Epidermal melanocyte (primary cell): ENCODE measurements around the gene NKTR.
"Not testable (repeated sequence)": the region's sequence is repeated elsewhere in the genome, so short reads cannot be mapped to it uniquely, and the experiment has no call there.

Experiments used
- DNase-seq: peaks from one replicate; pipeline ENCODE4 v3.0.0; 2011; ENCODE audit warnings: low spot score; ENCODE audit not compliant: insufficient read length

The NKTR gene

DNA sequence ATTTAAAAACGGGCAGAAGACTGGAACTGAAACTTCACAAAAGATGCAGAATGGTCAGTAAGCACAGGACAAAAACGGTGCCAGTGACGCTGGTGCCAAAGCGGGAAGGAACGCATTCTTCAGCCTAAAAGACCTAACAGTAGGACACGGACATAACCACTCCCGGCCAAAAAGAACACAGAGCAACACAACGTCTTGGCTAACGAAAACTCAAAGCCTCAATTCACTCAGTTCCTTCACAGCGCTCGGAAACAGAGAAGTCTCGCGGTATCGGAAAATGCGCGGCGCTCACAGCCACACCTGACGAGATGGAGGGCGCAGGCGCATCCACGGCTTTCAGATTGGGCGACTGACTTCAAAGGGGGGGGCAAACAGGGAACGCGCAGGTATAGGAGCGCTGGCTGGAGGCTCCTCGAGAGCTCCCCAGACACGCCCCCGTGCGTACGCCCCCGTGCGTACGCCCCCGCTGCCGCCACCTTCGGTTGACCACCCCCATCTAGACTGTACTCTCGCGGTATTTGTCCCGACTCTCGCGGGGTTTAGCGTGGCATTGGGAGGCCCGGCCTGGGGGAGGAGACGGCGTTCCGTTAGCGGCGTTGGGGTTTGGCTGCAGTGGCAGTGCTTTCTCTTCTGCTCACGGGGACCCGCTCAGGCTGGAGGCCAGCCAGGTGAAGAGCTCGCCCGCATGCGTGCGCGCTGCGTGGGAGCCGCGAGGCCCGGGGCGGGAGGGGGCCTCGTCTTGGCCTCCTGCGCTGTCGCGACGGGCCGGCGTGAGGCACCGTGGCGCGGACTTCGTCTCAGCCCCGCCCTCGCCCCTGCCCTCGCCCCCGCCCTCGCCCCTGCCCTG lies at the start of gene NKTR:
NKTR (plus strand) TSS at position 576 of the 847 bp plus-strand sequence. CDS start 321 bp downstream, outside the sequence.
- peak; percentile 67 for DNase-seq

DNA sequence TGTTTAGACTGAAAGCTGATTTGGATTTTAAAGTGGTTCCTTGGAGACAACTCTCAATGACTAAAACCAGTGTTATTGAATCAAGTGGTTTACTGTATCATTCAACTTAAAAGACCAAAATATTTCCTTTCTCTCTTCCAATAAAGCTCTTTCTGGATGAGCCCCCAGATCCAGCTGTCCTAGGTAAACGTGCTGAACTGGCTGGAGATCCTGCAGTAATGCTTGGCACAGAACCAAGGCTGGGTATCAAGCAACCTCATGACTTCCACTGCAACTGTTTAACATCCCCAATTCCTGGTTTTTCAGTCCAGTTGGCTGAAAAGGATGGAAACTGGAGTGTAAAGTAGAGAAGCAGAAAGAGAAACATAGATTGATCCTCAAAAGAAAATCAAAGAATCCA lies 47.7 kb upstream of the NKTR start:
- DNase-seq = no peak

DNA sequence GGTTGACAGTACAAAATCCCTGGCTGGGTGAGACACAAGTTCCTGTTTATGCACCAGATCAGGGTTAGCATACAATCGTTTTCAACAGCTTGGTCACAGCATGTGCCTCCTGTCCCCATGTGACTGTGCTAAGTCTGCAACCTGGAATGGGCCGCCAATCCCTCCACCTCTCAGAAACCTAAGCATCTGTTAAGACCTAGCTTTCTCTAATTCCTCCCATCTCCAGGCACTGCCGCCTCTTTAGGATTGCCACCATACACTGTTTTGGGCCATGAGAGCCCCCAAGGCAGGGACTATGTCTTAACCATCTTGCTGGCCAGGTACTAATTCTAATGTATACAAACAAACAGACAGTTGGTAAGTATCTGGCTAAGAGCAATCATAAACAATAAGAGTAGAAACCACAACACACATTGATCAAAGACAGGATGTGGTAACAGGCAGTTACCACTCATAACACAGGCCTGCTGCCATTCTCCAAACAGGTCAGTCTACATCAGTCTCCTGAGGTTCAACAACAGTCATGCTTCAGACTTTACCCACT lies 44.3 kb upstream of the NKTR start:
- DNase-seq = no peak

DNA sequence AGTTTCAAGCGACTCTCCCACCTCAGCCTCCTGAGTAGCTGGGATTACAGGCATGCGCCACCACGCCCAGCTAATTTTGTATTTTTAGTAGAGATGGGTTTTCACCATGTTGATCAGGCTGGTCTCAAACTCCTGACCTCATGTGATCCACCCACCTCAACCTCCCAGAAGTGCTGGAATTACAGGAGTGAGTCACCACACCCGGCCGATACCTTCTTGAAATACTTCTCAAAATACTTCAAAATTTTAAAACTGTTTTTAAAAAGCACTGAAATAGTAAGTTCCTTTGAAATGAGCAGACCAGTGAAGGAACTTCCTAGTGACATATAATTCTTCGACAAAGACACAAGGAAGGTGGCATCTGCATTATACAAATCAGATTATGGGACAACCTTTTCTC lies 43.7 kb upstream of the NKTR start:
- DNase-seq = not testable (repeated sequence)

DNA sequence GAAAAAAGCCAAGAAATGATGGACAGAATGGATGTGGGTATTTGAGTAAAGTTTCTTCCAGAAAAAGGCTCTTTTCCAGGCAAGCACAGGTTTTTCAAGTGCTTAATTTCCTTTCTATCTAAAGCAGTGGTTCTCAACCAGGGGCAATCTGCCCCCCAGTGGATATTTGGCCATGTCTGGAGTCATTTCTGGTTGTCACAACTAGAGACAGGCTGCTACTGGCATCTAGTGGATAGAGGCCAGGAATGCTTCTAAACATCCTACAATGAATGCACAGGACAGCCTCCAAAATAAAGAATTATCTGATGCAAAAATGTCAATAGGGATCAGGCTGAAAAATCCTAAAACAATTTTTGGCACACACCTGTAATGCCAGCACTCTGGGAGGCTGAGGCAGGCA lies 42.6 kb upstream of the NKTR start:
- DNase-seq = no peak

DNA sequence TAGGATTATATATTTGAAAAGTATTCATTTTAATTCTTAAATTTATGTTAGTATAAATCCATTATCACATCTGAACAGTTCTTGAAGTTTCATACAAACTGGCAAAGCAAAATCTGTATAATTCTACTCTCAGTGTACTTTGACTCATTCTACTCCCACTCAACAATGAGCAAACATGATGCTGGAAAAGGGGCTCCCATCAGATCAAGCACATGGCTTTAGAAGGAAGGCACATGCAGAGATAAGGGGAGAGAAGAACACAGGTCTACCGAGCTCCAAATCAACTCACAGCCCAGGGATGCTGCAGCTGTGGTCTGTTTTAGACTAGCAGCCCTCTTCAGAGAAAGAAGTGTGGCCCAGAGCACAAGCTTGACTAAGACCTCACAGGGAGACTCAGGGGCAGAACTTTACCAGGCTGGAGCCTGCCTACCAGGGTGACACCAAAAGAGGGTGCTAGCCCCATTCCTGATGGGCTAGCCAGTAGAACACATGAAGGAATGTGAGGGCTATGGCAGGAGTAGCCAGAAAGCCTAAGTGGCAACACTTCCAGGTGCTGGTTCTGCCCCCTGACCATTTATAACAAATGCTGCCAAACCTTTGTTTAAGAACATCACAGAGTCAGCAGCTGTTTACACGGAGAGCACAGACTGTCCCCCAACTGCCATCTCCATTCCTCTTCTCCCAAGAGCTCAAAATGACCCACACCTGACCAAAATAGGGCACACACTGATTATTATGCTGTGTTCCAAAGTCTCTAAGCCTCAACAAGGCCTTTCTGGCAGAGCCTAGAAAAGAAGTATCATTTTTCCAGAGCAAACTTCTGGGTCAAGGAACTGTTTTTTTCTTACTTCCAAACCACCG lies 38.2 kb upstream of the NKTR start:
- no peak for DNase-seq

DNA sequence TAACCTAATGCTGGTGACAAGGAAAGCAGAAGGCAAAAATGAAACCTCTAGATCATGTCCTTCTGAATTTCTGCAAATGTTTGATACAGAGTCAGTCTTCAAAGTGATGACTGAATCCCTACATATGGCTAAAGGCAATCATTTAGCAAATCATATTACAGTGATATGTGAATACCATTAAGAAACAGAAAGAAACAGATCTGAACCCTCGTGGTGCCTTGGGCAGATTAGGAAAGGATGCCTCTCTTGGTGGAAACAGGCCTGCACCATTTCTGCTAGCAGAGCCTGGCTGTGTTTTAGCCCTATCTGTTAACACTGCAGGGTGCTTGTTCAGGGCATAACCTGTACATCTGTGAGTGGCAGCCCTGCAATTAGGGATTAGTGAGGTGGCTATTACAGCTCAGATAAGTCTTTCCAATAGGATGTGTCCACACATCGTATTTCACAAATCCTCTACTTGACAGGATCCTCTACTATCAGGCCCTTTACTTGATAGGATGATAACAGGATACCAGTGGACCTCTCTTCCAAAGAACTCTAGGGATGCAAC lies 30.8 kb upstream of the NKTR start:
- no peak for DNase-seq

DNA sequence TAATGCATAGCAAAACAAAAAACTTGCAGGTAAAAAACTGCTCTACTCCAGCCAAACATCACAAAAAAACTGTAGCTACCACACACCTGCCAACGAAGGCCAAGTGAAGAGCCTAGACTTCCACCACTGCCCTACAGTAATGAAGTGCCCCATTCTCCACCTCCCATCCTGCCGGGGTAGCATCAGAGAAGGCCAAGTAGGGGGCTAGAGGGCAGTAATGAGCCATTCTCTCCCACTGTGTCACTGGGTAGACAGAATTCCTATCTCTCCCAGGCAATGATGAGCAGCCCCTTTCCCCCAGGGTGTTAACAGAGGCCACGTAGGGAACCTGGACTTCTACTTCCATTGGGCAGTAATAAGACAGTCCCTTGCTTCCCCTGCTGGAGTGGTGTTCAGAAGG lies 28.2 kb upstream of the NKTR start:
- DNase-seq = no peak

DNA sequence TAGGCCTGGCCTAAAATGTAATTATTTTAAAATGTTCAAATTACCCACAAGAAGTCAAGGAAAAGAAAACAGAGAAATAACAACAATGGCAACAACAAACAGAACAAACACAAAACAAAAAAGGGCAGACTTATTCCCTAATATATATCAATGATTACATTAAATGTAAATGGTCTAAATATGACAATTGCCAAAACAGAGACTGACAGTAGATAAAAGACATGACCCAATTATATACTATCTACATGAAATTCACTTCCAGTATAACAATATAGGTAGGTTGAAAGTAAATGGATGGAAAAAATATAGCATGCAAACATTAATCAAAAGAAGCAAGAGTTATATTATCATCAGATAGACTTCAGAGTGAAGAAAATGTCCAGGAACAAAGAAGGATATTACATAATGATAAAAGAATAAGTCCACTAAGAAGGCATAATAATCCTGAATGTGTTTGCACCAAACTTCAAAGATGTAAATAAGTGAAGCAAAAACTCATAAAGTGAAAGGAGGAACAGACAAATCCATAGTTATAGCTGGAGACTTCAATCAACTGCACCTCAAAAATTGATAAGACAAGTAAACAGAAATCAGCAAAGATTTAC lies 25.2 kb upstream of the NKTR start:
- no peak for DNase-seq

DNA sequence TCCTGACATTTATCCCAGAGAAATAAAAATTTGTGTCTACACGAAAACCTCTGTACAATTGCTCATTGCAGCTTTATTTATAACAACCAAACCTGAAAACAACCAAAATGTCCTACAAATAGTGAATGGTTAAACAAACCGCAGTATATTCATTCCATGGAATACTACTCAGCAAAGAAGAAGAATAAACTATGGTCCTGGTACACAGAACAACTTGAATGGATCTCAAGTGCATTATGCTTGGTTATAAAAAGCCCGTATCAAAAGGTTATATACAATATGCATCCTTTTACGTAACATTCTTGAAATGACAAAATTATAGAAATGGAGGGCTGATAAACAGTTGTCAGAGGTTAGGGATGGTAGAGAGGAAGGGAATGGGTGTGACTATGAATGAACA lies 22.4 kb upstream of the NKTR start:
- no peak for DNase-seq

DNA sequence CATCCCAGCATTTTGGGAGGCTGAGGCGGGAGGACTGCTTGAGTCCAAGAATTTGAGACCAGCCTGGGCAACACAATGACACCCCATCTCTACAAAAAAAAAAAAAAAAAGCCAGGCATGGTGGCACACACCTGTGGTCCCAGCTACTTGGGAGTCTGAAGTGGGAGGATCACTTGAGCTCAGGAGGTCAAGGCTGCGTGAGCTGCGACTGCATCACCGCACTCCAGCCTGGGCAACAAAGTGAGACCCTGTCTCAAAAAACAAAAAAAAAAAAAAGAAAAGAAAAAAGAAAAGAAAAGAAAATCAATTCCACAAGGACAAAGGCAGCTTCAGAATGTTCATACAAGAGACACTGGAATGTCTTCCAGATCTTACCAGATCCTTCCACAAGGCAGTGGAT lies 21.1 kb upstream of the NKTR start:
- DNase-seq = not testable (repeated sequence)

DNA sequence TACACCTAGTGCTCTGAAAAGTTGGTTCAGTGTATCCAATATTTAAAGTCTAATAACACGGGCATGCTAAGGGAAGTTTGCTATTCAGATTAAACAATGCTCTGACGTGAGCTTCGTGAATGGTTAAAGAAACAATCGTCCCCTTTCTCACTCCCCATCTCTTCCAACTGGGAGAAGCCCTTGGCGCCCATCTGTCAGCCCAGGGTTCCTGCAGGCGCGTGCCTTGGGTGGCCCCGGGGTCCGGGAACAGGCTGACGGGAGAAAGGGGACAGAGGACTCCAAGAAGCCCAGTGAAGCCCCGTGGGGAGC lies 19.1 kb upstream of the NKTR start:
- no peak for DNase-seq

DNA sequence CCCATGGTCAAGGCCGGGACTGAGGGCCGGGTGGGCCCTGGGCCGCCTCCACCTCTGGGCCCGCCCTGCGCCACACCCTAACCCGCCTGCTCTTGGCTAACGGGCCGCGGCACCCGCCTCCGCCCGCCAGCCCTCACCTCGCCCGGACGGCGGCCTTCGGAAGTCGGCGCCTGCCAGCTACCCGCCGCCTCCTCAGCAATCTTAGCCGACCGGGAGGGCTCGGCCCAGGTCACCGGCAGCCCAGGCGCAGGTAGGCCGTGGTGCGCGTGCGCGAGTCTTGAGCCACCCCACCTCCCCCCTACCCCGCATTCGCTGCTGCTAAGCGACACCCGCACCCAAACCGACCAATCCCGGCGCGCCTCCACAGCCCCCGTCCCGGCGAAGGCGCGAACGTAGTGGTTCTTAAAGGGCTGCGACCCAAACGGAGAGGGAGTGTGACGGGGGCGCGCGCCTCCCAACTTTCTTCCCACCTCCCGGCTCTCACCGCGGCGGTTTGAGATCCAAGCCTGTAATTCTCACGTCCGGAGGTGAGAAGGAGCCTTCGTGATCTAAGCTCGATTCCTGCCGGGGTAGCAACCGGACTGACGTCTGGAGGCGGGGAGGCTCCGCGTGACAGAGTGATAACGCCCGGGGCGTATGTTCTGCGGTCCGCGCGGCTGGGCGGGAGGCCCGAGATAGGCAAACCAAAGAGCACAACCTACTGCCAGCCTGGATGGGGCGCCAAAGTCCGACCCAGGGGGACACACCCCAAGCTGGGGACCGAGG lies 18.6 kb upstream of the NKTR start, which contains the start of gene SEC22C:
SEC22C (minus strand) TSS at position 259 of the 765 bp plus-strand sequence. CDS start 12,921 bp downstream, outside the sequence.
- peak; percentile 98 for DNase-seq

DNA sequence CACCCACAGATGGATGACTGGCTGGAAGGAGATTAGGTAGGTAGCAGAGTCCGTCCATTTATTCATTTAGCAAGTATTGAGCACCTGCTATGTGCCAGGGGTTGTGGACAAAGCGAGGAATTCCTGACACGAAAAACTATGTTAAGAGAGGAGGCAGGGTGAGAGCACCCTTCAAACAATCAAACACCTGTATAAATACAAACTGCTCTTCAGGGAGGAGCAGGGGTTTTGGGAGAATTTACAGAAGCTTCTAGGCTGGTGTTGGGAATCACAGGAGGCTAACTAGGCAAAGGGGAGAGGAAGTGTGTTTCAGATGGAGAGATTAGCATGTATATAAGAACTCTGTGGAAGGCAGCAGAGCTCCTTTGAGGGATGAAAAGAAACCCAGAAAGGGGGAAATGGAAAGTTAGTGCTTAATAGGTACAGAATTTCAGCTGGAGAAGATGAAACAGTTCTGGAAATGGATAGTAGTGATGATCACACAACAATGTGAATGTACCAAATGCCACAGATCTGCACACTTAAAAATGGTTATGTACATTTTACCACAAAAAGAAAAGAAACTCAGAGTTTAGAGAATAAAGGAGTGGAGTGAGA lies 17.9 kb upstream of the NKTR start:
- no peak for DNase-seq

DNA sequence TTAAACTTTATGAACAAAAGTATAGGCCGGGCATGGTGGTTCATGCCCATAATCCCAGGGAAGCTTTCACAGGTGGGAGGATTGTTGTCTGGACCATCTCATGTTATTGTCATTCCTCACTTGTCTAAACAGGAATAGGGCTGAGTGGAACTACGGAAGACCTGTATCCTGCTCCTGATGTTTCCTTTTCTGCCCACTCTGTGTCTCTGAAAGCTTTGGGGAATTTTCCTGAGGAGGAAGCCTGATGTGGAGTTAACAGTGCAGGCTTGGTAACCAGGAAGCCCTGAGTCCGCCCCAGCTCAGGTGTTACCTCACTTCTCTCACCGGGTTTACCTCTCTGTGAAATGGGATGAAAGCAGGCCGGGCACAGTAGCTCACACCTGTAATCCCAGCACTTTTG lies 11.9 kb upstream of the NKTR start:
- no peak for DNase-seq

DNA sequence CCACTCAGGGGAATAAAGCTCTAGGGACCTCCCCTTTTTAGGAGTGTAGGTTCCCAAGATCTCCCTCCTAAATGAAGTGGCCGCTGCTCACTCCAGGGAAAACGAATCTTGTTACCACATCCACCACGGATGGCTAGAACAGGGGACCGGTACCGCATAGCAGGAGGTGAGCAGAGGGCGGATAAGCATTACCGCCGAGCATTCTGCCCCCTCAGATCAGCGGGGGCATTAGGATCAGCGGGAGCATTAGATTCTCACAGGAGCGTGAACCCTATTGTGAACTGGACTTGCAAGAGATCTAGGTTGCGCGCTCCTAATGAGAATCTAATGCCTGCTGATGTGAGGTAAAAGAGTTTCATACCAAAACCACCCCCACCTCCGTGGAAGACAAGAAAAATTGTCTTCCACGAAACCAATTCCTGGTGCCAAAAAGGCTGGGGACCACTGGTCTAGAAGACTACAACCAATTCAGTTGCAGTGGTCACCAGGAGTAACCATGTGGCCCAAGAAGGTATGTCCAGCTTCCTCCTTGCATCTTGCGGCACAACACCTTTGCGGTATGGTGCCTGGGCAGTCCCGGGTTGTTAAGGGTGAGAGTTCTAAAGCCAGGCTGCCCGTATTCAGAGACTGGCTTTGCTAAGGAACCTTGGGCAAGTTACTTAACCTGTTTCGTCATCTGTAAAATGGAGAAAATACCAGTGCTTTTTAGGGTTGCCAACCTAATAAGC lies 10.9 kb upstream of the NKTR start:
- no peak for DNase-seq

DNA sequence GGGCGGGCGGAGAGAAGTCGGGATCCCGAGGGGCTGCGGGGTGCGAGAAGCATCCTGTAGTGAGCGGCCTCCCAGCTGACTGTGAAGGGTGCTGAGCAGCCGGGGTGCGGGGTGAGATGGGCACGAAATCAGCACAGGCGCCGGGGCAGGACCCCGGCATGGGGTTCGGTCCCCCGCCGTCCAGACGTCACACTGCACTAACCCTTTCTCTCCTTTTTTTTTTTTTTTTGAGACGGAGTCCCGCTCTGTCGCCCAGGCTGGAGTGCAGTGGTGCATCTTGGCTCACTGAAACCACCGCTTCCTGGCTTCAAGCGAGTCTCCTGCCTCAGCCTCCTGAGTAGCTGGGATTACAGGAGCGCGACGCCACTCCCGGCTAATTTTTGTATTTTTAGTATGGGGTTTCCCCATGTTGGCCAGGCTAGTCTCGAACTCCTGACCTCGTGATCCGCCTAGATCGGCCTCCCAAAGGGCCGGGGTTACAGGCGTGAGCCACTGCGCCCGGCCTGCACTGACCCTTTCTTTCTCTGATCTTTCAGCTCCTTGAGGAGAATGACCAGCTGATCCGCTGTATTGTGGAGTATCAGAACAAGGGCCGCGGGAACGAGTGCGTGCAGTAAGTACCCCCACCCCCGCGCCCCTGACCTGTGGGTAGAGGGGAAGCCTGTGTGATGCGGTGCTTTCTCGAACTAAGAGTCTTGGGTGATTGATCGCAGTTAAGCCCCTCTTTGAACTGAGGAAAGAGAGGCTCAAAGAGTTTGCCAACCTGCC lies 9.3 kb upstream of the NKTR start:
- no peak for DNase-seq

DNA sequence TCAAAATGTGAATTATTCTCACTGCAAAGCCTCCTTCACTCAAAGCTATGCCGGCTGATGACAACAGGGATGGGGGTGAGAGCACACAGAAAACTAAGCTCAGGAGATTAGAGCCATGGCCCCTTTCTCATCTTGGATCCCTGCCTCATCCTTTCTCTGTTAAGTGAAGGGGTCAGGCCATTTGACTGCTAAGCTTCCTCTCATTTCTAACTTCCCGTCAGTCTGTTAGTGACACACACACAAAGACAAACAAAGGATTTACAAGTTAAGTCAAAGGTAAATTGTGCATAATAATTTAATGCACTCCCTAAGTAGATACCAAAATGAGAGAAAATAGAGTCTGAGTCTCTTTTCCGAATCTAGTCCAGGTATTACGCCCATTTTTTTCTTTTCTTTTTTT lies 8.7 kb upstream of the NKTR start:
- no peak for DNase-seq

DNA sequence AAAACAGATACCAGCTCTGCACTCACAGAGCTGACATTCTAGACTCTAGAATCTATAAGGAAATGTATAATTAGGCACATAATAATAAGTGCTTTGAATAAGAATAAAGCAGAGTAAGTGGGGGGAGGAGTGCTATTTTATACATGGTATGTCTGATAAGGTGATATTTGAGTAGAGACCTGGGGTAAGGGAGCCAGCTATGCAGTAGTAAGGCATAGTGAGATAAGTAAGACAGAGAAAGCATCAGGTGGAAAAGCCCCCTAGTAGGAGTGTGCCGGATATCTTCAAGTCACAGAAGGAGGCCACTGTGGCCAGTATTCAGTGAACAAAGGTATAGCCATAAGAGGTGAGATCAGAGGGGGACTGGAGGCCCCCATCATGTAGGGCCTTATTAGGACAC lies 6.9 kb upstream of the NKTR start:
- no peak for DNase-seq
